HCT116 (cell line): ENCODE results near the gene TFDP1. TPM values are rescaled to one million over a fixed set of nuclear protein-coding genes. Genes with fewer than 3 reads are reported as not detected.

Source experiments
- ATAC-seq: fragments of 200-7000 bp; cut with Tn5 transposase; 2 replicates; pipeline ENCODE4 v1.9.1; 2020; ENCODE audit warnings: mild to moderate bottlenecking, moderate library complexity
- BruUV-seq: library from RNA; stranded (reverse); fragments of 400-500 nt; replicated peaks from 2 replicates; lab custom pipeline; 2021; lab: Mats Ljungman, UMichigan
- CTCF ChIA-PET: fragments of 300-600 bp; sonication (Branson Sonifier 250); formaldehyde crosslinking; loops from one replicate; lab custom pipeline; 2021; ENCODE audit warnings: antibody characterized with exemption; lab: Charles Lee
- POLR2A ChIA-PET: fragments of 300-600, 350-600 bp; sonication (Branson Sonifier 250); formaldehyde crosslinking; loops from one replicate; lab custom pipeline; 2021; ENCODE audit warnings: antibody characterized with exemption; lab: Charles Lee
- RAD21 ChIA-PET, 2 experiments: fragments of 300-600 bp; sonication (Branson Sonifier 250); formaldehyde crosslinking; loops; one replicate each; lab custom pipeline; 2023; ENCODE audit warnings: low total read pairs in 2 of 2; ENCODE audit not compliant: uncharacterized antibody in 2 of 2, unreplicated experiment in 2 of 2, low non-redundant PET in 1 of 2; lab: Charles Lee
- DNase-seq: peaks from one replicate; pipeline ENCODE4 v3.0.0-alpha.2; 2010; ENCODE audit warnings: low read depth, low spot score
- H2AFZ ChIP-seq: fragments of 200-600 bp; shearing (Covaris generic), sonication (generic); 2 replicates; pipeline ENCODE4 v1.6.1; 2017; ENCODE audit warnings: low read depth, mixed run types, mixed read lengths, antibody characterized with exemption, low read length; ENCODE audit not compliant: poor library complexity, severe bottlenecking
- H3K27ac ChIP-seq: 2 replicates; pipeline ENCODE4 v1.5.1; 2012; ENCODE audit warnings: low read depth, low read length
- H3K27me3 ChIP-seq: fragments of 200-600 bp; sonication (generic); 2 replicates; pipeline ENCODE4 v1.6.1; 2016; ENCODE audit warnings: mixed run types, low read length, mixed read lengths; ENCODE audit not compliant: insufficient read depth
- H3K36me3 ChIP-seq, 2 experiments: fragments of 200-500 bp in 1 of 2; fragments of 200-600 bp in 1 of 2; sonication (Bioruptor generic) in 1 of 2; sonication (generic) in 1 of 2; 2 replicates each; pipeline versions ENCODE4 v1.5.1 to v1.6.1; 2014 to 2016; ENCODE audit warnings: low read length in 2 of 2, inconsistent platforms in 1 of 2, mixed read lengths in 1 of 2, mixed run types in 1 of 2; ENCODE audit not compliant: insufficient read depth in 2 of 2, control insufficient read depth in 1 of 2
- H3K4me1 ChIP-seq, 2 experiments: fragments of 200-600 bp in 1 of 2; sonication (generic) in 1 of 2; 2 replicates each; pipeline versions ENCODE4 v1.5.1 to v1.6.1; 2012 to 2017; ENCODE audit warnings: low read length in 2 of 2, inconsistent platforms in 1 of 2, mild to moderate bottlenecking in 1 of 2, mixed read lengths in 1 of 2, mixed run types in 1 of 2, moderate library complexity in 1 of 2; ENCODE audit not compliant: insufficient read depth in 2 of 2, control insufficient read depth in 1 of 2
- H3K4me2 ChIP-seq: fragments of 200-600 bp; sonication (generic); 2 replicates; pipeline ENCODE4 v1.6.1; 2017; ENCODE audit warnings: mixed run types, low read length, mixed read lengths
- H3K4me3 ChIP-seq, 2 experiments: fragments of 200-600 bp in 1 of 2; sonication (generic) in 1 of 2; replicated peaks in 1 of 2; 2 replicates each; pipeline ENCODE4 v1.5.1; 2011 to 2016; ENCODE audit warnings: low read length in 2 of 2, control low read depth in 1 of 2, low read depth in 1 of 2, mild to moderate bottlenecking in 1 of 2, mixed read lengths in 1 of 2, mixed run types in 1 of 2
- H3K79me2 ChIP-seq: fragments of 200-600 bp; sonication (generic); 2 replicates; pipeline ENCODE4 v1.6.1; 2017; ENCODE audit warnings: mild to moderate bottlenecking, mixed run types, low read length, moderate library complexity, mixed read lengths; ENCODE audit not compliant: insufficient read depth
- H3K9ac ChIP-seq: fragments of 200-600 bp; sonication (generic); 2 replicates; pipeline ENCODE4 v1.6.1; 2016; ENCODE audit warnings: low read length, mixed read lengths
- H3K9me2 ChIP-seq: fragments of 200-600 bp; sonication (generic), shearing (Covaris generic); 2 replicates; pipeline ENCODE4 v1.6.1; 2017; ENCODE audit warnings: mixed run types, mild to moderate bottlenecking, moderate library complexity; ENCODE audit not compliant: insufficient read depth
- H3K9me3 ChIP-seq, 2 experiments: fragments of 200-500 bp in 1 of 2; fragments of 200-600 bp in 1 of 2; sonication (Bioruptor generic) in 1 of 2; sonication (generic) in 1 of 2; 2 replicates each; pipeline ENCODE4 v1.6.1; 2014 to 2017; ENCODE audit warnings: low read length in 2 of 2, mixed read lengths in 2 of 2, inconsistent platforms in 1 of 2, low read depth in 1 of 2, mild to moderate bottlenecking in 1 of 2, mixed run types in 1 of 2, moderate library complexity in 1 of 2; ENCODE audit not compliant: control insufficient read depth in 1 of 2, insufficient read depth in 1 of 2
- H4K20me1 ChIP-seq: fragments of 200-600 bp; sonication (generic), shearing (Covaris generic); 2 replicates; pipeline ENCODE4 v1.6.1; 2017; ENCODE audit warnings: mixed run types, mild to moderate bottlenecking, moderate library complexity; ENCODE audit not compliant: insufficient read depth
- CBX3 ChIP-seq: IDR thresholded peaks from 2 replicates; pipeline ENCODE4 v1.6.1; 2012; ENCODE audit warnings: low read depth
- CEBPB ChIP-seq: IDR thresholded peaks from 2 replicates; pipeline ENCODE4 v1.6.1; 2012; ENCODE audit warnings: low read depth
- EGR1 ChIP-seq: IDR thresholded peaks from 2 replicates; pipeline ENCODE4 v1.6.1; 2012; ENCODE audit warnings: low read depth
- ELF1 ChIP-seq: IDR thresholded peaks from 2 replicates; pipeline ENCODE4 v1.6.1; 2012; ENCODE audit warnings: low read depth, borderline replicate concordance
- EZH2 ChIP-seq: fragments of 200-600 bp; sonication (generic); IDR thresholded peaks from 2 replicates; pipeline ENCODE4 v1.6.1; 2017; ENCODE audit warnings: antibody characterized with exemption, mixed run types
- EZH2phosphoT487 ChIP-seq: fragments of 200-600 bp; IDR thresholded peaks from 2 replicates; pipeline ENCODE4 v1.6.1; 2018; ENCODE audit warnings: antibody characterized with exemption, borderline replicate concordance
- FOSL1 ChIP-seq: IDR thresholded peaks from 2 replicates; pipeline ENCODE4 v1.6.1; 2012; ENCODE audit warnings: low read depth
- JUND ChIP-seq: IDR thresholded peaks from 2 replicates; pipeline ENCODE4 v1.6.1; 2012
- POLR2AphosphoS5 ChIP-seq: IDR thresholded peaks from 2 replicates; pipeline ENCODE4 v1.6.1; 2011; ENCODE audit warnings: mild to moderate bottlenecking, low read depth, low read length, moderate library complexity
- RAD21 ChIP-seq: IDR thresholded peaks from 2 replicates; pipeline ENCODE4 v1.6.1; 2012; ENCODE audit warnings: low read depth, mild to moderate bottlenecking
- REST ChIP-seq: IDR thresholded peaks from 2 replicates; pipeline ENCODE4 v1.6.1; 2012; ENCODE audit warnings: low read depth
- SRF ChIP-seq: IDR thresholded peaks from 2 replicates; pipeline ENCODE4 v1.6.1; 2012; ENCODE audit warnings: low read depth
- TCF7L2 ChIP-seq: IDR thresholded peaks from 2 replicates; pipeline ENCODE4 v1.7.0; 2011; ENCODE audit warnings: borderline replicate concordance, inconsistent platforms; ENCODE audit not compliant: insufficient read depth, insufficient read length; ENCODE audit errors: extremely low read depth
- YY1 ChIP-seq: IDR thresholded peaks from 2 replicates; pipeline ENCODE4 v1.6.1; 2011; ENCODE audit warnings: low read length, low read depth, moderate library complexity, mild to moderate bottlenecking; ENCODE audit not compliant: insufficient replicate concordance; ENCODE audit errors: extremely low read depth
- ZBTB33 ChIP-seq: IDR thresholded peaks from 2 replicates; pipeline ENCODE4 v1.6.1; 2011; ENCODE audit warnings: mild to moderate bottlenecking, low read length, moderate library complexity; ENCODE audit not compliant: insufficient replicate concordance; ENCODE audit errors: extremely low read depth
- ZFX ChIP-seq: fragments of 450-650 bp; IDR thresholded peaks from 2 replicates; pipeline ENCODE4 v1.6.1; 2017
- ZNF274 ChIP-seq: fragments of 200-500 bp; sonication (Bioruptor generic); IDR thresholded peaks from 2 replicates; pipeline ENCODE4 v1.6.1; 2014; ENCODE audit warnings: mild to moderate bottlenecking, low read depth, low read length, inconsistent platforms
- intact Hi-C: fragments of 100-400 bp; cut with micrococcal nuclease; formaldehyde crosslinking; loops from 2 replicates; pipeline ENCODE4 v1.10.0; 2022
- total RNA-seq: library from RNA; stranded (reverse); gene quantifications from one replicate; pipeline ENCODE4 v1.2.1, GENCODE V29; 2021; ENCODE audit not compliant: unreplicated experiment

TFDP1 gene
- total RNA-seq, 1 experiment from 2014 or later = 169 TPM

GRCh38 chr13:113659337-113659736 lies 74.8 kb downstream of the TFDP1 start:
- intact Hi-C loops = no loop called here
- no peaks in the 10 kb centered on the region for H3K9me3 ChIP-seq
- no peak overlapping the region for H3K4me2 ChIP-seq
- no peak overlapping the region for H3K9ac ChIP-seq
- H4K20me1 ChIP-seq = no peaks in the 10 kb centered on the region
- H3K36me3 ChIP-seq = no peaks in the 10 kb centered on the region
- no TSS peak for BruUV-seq
- no peak for TF ChIP-seq JUND
- no peak for TF ChIP-seq POLR2AphosphoS5
- TF ChIP-seq ZFX = no peak
- TF ChIP-seq ELF1 = no peak
- TF ChIP-seq CBX3 = no peak
- no peak for TF ChIP-seq EZH2phosphoT487
- TF ChIP-seq RAD21 = no peak
- TF ChIP-seq, all 23 proteins: peak for 0
- DNase-seq (no peak), ATAC-seq (no peak)
- ChIA-PET POLR2A (no interaction called here), RAD21 (no interaction called here), CTCF (no interaction called here)
- Histone ChIP-seq H3K79me2 (no peaks in the 10 kb centered on the region), H3K4me1 (no peaks in the 10 kb centered on the region), H3K27ac (no peak overlapping the region), H2AFZ (no peak overlapping the region), H3K4me3 (no peak overlapping the region), H3K9me2 (no peaks in the 10 kb centered on the region), H3K27me3 (no peaks in the 10 kb centered on the region)

GRCh38 chr13:113660066-113660465 lies 75.5 kb downstream of the TFDP1 start:
- Histone ChIP-seq H3K4me1 (no peaks in the 10 kb centered on the region), H3K4me3 (no peak overlapping the region), H4K20me1 (no peaks in the 10 kb centered on the region)
- RAD21 ChIA-PET = no interaction called here
- TF ChIP-seq JUND = no peak
- TF ChIP-seq REST = no peak
- no peak for TF ChIP-seq YY1
- TF ChIP-seq TCF7L2 = no peak
- no peak for TF ChIP-seq EZH2
- no peak for TF ChIP-seq SRF
- TF ChIP-seq ELF1 = no peak
- TF ChIP-seq POLR2AphosphoS5 = no peak
- no peak for TF ChIP-seq RAD21
- TF ChIP-seq CEBPB = no peak
- TF ChIP-seq ZFX = no peak
- TF ChIP-seq FOSL1 = no peak
- no peak for TF ChIP-seq ZBTB33
- no peak for TF ChIP-seq ZNF274
- TF ChIP-seq EGR1 = no peak
- TF ChIP-seq, all 23 proteins: peak for 0
- no peak overlapping the region for H3K9ac ChIP-seq
- BruUV-seq = no TSS peak
- H3K27me3 ChIP-seq = no peaks in the 10 kb centered on the region
- POLR2A ChIA-PET = no interaction called here
- H3K9me3 ChIP-seq = no peaks in the 10 kb centered on the region
- no peaks in the 10 kb centered on the region for H3K9me2 ChIP-seq
- H3K27ac ChIP-seq = no peak overlapping the region
- CTCF ChIA-PET = no interaction called here
- no peak overlapping the region for H3K4me2 ChIP-seq
- H3K79me2 ChIP-seq = no peaks in the 10 kb centered on the region
- ATAC-seq = no peak
- DNase-seq = no peak
- intact Hi-C loops = no loop called here
- H3K36me3 ChIP-seq = no peaks in the 10 kb centered on the region
- no peak overlapping the region for H2AFZ ChIP-seq
